H1 (cell line): ENCODE results near the gene CDH11. TPM values are rescaled to one million over a fixed set of nuclear protein-coding genes. Genes with fewer than 3 reads are reported as not detected.

ENCODE experiments used
- CTCF ChIA-PET: fragments of 300-600 bp; sonication (Branson Sonifier 250); formaldehyde crosslinking; loops from one replicate; lab custom pipeline; 2021; ENCODE audit not compliant: partially characterized antibody; lab: Charles Lee
- POLR2A ChIA-PET: fragments of 300-600 bp; sonication (Branson Sonifier 250); formaldehyde crosslinking; loops from one replicate; lab custom pipeline; 2021; ENCODE audit warnings: inconsistent platforms; ENCODE audit not compliant: partially characterized antibody; lab: Charles Lee
- DNase-seq, 2 experiments: peaks; one replicate each; pipeline versions ENCODE4 v3.0.0 to v3.0.0-alpha.2; 2010 to 2022; ENCODE audit warnings: low spot score in 2 of 2, low read depth in 1 of 2, mixed read lengths in 1 of 2
- FAIRE-seq: peaks from 2 replicates; lab custom pipeline; 2011; peaks lifted over from hg19 to GRCh38; lab: Jason Lieb, UNC
- H2AFZ ChIP-seq: 2 replicates; pipeline ENCODE4 v1.8.1; 2012; ENCODE audit warnings: low read length, inconsistent platforms
- H2AK5ac ChIP-seq: 2 replicates; pipeline ENCODE4 v1.6.1; 2013; ENCODE audit warnings: low read depth, low read length
- H2BK120ac ChIP-seq: replicated peaks from 2 replicates; pipeline ENCODE3; 2013; ENCODE audit warnings: low read depth, low read length, inconsistent platforms
- H2BK12ac ChIP-seq: 2 replicates; pipeline ENCODE4 v1.6.1; 2013; ENCODE audit warnings: low read depth, low read length
- H2BK15ac ChIP-seq: 2 replicates; pipeline ENCODE4 v1.6.1; 2013; ENCODE audit warnings: low read length
- H2BK20ac ChIP-seq: 2 replicates; pipeline ENCODE4 v1.6.1; 2013; ENCODE audit warnings: low read length
- H2BK5ac ChIP-seq: 2 replicates; pipeline ENCODE4 v1.6.1; 2013; ENCODE audit warnings: low read depth, low read length
- H3K14ac ChIP-seq: 2 replicates; pipeline ENCODE4 v1.6.1; 2013; ENCODE audit warnings: inconsistent platforms; ENCODE audit not compliant: insufficient read length
- H3K18ac ChIP-seq: 2 replicates; pipeline ENCODE4 v1.6.1; 2013; ENCODE audit warnings: low read length; ENCODE audit errors: extremely low read depth
- H3K23ac ChIP-seq: 2 replicates; pipeline ENCODE4 v1.6.1; 2013; ENCODE audit warnings: inconsistent platforms; ENCODE audit not compliant: insufficient read length
- H3K23me2 ChIP-seq: 2 replicates; pipeline ENCODE4 v1.6.1; 2013; ENCODE audit warnings: low read depth, low read length
- H3K27ac ChIP-seq: 2 replicates; pipeline ENCODE4 v1.6.1; 2011; ENCODE audit warnings: low read depth, low read length, inconsistent platforms
- H3K27me3 ChIP-seq, 4 experiments: replicated peaks in 1 of 4; 1 replicate in 1 of 4; 2 replicates in 3 of 4; pipeline versions ENCODE4 v1.6.1 to v1.8.1; 2011 to 2013; ENCODE audit warnings: low read length in 3 of 4, mild to moderate bottlenecking in 3 of 4, inconsistent platforms in 2 of 4, mixed read lengths in 2 of 4, moderate library complexity in 1 of 4; ENCODE audit not compliant: control insufficient read depth in 3 of 4, insufficient read depth in 3 of 4; ENCODE audit errors: extremely low read depth in 1 of 4
- H3K36me3 ChIP-seq, 4 experiments: 2 replicates each; pipeline versions ENCODE4 v1.6.1 to v1.8.1; 2011 to 2013; ENCODE audit warnings: mild to moderate bottlenecking in 4 of 4, low read length in 3 of 4, moderate library complexity in 2 of 4, control low read depth in 1 of 4, inconsistent platforms in 1 of 4; ENCODE audit not compliant: insufficient read depth in 4 of 4, control insufficient read depth in 2 of 4
- H3K4ac ChIP-seq: replicated peaks from 2 replicates; pipeline ENCODE3; 2013; ENCODE audit warnings: low read length, low read depth, mixed read lengths, inconsistent platforms; ENCODE audit not compliant: insufficient read length
- H3K4me1 ChIP-seq, 4 experiments: replicated peaks in 1 of 4; 1 replicate in 1 of 4; 2 replicates in 3 of 4; pipeline versions ENCODE4 v1.6.1 to v1.8.1; 2011 to 2013; ENCODE audit warnings: low read length in 3 of 4, inconsistent platforms in 2 of 4, mixed read lengths in 1 of 4; ENCODE audit not compliant: insufficient read depth in 4 of 4, control insufficient read depth in 3 of 4
- H3K4me2 ChIP-seq, 2 experiments: 2 replicates each; pipeline versions ENCODE4 v1.6.1 to v1.8.1; 2011 to 2013; ENCODE audit warnings: low read depth in 2 of 2, low read length in 2 of 2, control low read depth in 1 of 2, inconsistent platforms in 1 of 2, mild to moderate bottlenecking in 1 of 2; ENCODE audit not compliant: insufficient read depth in 1 of 2
- H3K4me3 ChIP-seq, 4 experiments: fragments of 200-600, 300-600 bp in 1 of 4; sonication (generic), shearing (Covaris generic), sonication (Bioruptor Twin) in 1 of 4; 2 replicates each; pipeline versions ENCODE4 v1.5.1 to v1.8.1; 2011 to 2016; ENCODE audit warnings: low read length in 4 of 4, low read depth in 3 of 4, control low read depth in 2 of 4, inconsistent platforms in 2 of 4, mild to moderate bottlenecking in 2 of 4, mixed read lengths in 1 of 4, moderate library complexity in 1 of 4; ENCODE audit not compliant: insufficient read depth in 2 of 4; ENCODE audit errors: extremely low read depth in 1 of 4
- H3K56ac ChIP-seq: replicated peaks from 2 replicates; pipeline ENCODE3; 2013; ENCODE audit warnings: low read depth, mild to moderate bottlenecking, mixed read lengths, low read length, inconsistent platforms; ENCODE audit not compliant: insufficient read length
- H3K79me1 ChIP-seq: 2 replicates; pipeline ENCODE4 v1.6.1; 2013; ENCODE audit warnings: low read depth, low read length, control low read depth
- H3K79me2 ChIP-seq, 2 experiments: 2 replicates each; pipeline versions ENCODE4 v1.6.1 to v1.8.1; 2012 to 2013; ENCODE audit warnings: low read length in 2 of 2, mild to moderate bottlenecking in 2 of 2, inconsistent platforms in 1 of 2; ENCODE audit not compliant: insufficient read depth in 2 of 2, control insufficient read depth in 1 of 2
- H3K9ac ChIP-seq, 4 experiments: replicated peaks in 1 of 4; 1 replicate in 1 of 4; 2 replicates in 3 of 4; pipeline versions ENCODE4 v1.6.1 to v1.8.1; 2011 to 2013; ENCODE audit warnings: low read depth in 3 of 4, low read length in 3 of 4, control low read depth in 2 of 4, mild to moderate bottlenecking in 2 of 4, moderate library complexity in 2 of 4, inconsistent platforms in 1 of 4; ENCODE audit errors: extremely low read depth in 1 of 4
- H3K9me3 ChIP-seq, 2 experiments: 2 replicates each; pipeline versions ENCODE4 v1.6.1 to v1.8.1; 2012 to 2013; ENCODE audit warnings: mild to moderate bottlenecking in 2 of 2, moderate library complexity in 2 of 2, control low read depth in 1 of 2, inconsistent platforms in 1 of 2, low read depth in 1 of 2, low read length in 1 of 2, mixed read lengths in 1 of 2; ENCODE audit not compliant: insufficient read depth in 2 of 2
- H4K20me1 ChIP-seq, 2 experiments: replicated peaks in 1 of 2; 2 replicates each; pipeline versions ENCODE3 to v1.8.1; 2011 to 2013; ENCODE audit warnings: inconsistent platforms in 2 of 2, low read length in 2 of 2, mild to moderate bottlenecking in 1 of 2; ENCODE audit not compliant: insufficient read depth in 2 of 2, control insufficient read depth in 1 of 2
- H4K5ac ChIP-seq: 2 replicates; pipeline ENCODE4 v1.6.1; 2013; ENCODE audit warnings: low read length, low read depth, mixed read lengths, inconsistent platforms; ENCODE audit not compliant: insufficient read length
- H4K8ac ChIP-seq: 2 replicates; pipeline ENCODE4 v1.8.0; 2013; ENCODE audit warnings: mild to moderate bottlenecking, moderate library complexity, low read length, inconsistent platforms; ENCODE audit not compliant: insufficient read depth; ENCODE audit errors: extremely low read depth
- H4K91ac ChIP-seq: replicated peaks from 2 replicates; pipeline ENCODE3; 2013; ENCODE audit warnings: low read length, mixed read lengths, inconsistent platforms; ENCODE audit not compliant: insufficient read length
- EZH2 ChIP-seq: fragments of 200-600 bp; sonication (generic); IDR thresholded peaks from 2 replicates; pipeline ENCODE4 v1.7.1; 2012; ENCODE audit warnings: low read depth, mild to moderate bottlenecking, moderate library complexity, low read length, inconsistent platforms; ENCODE audit not compliant: severe bottlenecking
- KDM1A ChIP-seq: fragments of 200-600, 300-600 bp; sonication (generic); IDR thresholded peaks from 2 replicates; pipeline ENCODE4 v1.7.1; 2016; ENCODE audit warnings: mild to moderate bottlenecking, low read length, borderline replicate concordance
- POLR2A ChIP-seq, 2 experiments: IDR thresholded peaks; 1 replicate in 1 of 2; 2 replicates in 1 of 2; pipeline ENCODE4 v1.6.1; 2011; ENCODE audit warnings: low read depth in 2 of 2, low read length in 2 of 2, mild to moderate bottlenecking in 2 of 2; ENCODE audit errors: control extremely low read depth in 1 of 2
- WGBS, 2 experiments: shearing (Covaris generic) in 1 of 2; methylation state at CpG; one replicate each; pipeline versions ENCODE4 v1.1.6 to v1.1.7; 2013 to 2015; ENCODE audit warnings: low lambda C conversion rate in 2 of 2, mixed read lengths in 2 of 2, inconsistent platforms in 1 of 2, low coverage in 1 of 2, missing lambda C conversion rate in 1 of 2; ENCODE audit not compliant: insufficient replicate concordance in 2 of 2, insufficient coverage in 1 of 2, insufficient read length in 1 of 2; ENCODE audit errors: extremely low coverage in 1 of 2, missing lambda C conversion rate in 1 of 2; 5-methylcytosine and 5-hydroxymethylcytosine counted together
- polyA plus RNA-seq, 7 experiments: library from polyadenylated mRNA; depleted of rRNA in 3 of 7; stranded (reverse) in 5 of 7; unstranded in 2 of 7; fragments of >200 nt in 5 of 7; fragments of 200-250 nt in 2 of 7; gene quantifications; 1 replicate in 5 of 7; 2 replicates in 1 of 7; 4 replicates in 1 of 7; pipeline versions ENCODE4 v1.2.1 to v1.2.3, GENCODE V29; 2011 to 2013; ENCODE audit warnings: missing spikeins in 2 of 7, mixed read lengths in 2 of 7
- total RNA-seq: library from RNA; stranded (reverse); fragmentation: NEBNext Ultra II Directional; extraction: Animal tissue kit (Norgen Biotek cat#: 25700); gene quantifications from 2 replicates; pipeline ENCODE4 v1.2.1, GENCODE V29; 2021

Gene CDH11
- total and polyA plus RNA-seq, 2 of the 8 experiments (the other 6 are each of a cell fraction or from before 2014, with no cell fraction given) = 3.3 to 8.4 TPM

DNA sequence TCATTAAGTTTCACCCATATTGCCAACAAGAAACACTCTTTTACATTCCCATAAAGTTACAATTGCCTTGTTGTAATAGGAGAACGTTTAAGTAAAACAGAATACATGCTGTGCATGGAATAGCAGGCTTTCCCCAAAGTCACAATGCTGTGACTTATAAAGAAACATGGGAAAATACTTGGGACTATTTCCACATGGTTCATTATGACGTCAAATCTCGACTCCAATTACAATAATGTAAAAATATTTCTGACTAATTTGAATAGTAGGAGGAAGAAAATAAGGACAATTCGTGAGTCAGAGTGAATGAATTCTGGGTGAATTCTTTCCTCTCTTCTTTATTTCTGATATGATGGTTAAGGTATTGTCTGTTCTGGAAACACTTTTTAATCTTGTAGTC is 52.8 kb downstream of the CDH11 start:
- Histone ChIP-seq H3K18ac (no peak overlapping the region), H3K79me1 (no peaks in the 10 kb centered on the region), H3K14ac (no peak overlapping the region), H3K4me3 (no peak overlapping the region), H4K8ac (no peak overlapping the region), H2BK12ac (no peak overlapping the region), H2BK15ac (no peak overlapping the region), H3K9me3 (no peaks in the 10 kb centered on the region), H3K36me3 (no peaks in the 10 kb centered on the region; a peak in 1 of 8 replicates), H3K23ac (no peak overlapping the region), H2AFZ (no peak overlapping the region), H3K9ac (no peak overlapping the region), H2BK5ac (no peak overlapping the region), H3K56ac (no peak overlapping the region), H3K27me3 (no peaks in the 10 kb centered on the region), H3K4ac (no peak overlapping the region), H3K23me2 (no peaks in the 10 kb centered on the region), H2AK5ac (no peak overlapping the region), H3K27ac (no peak overlapping the region), H2BK20ac (no peak overlapping the region), H4K20me1 (no peaks in the 10 kb centered on the region), H3K4me2 (no peak overlapping the region)
- ChIA-PET POLR2A (no interaction called here), CTCF (interaction anchor here (0.6 kb wide), 1 partner anchor 43 kb away, joined by 4 read pairs; no protein-coding TSS in a partner anchor)
- FAIRE-seq = no peak
- 74% methylated on average over 4 of the region's 4 CpGs; no CpG with 5 or more reads in 1 of the 2 experiments for WGBS, 2 experiments
- TF ChIP-seq KDM1A (no peak), EZH2 (no peak), POLR2A (IDR thresholded peaks at IDR 0.05; ENCODE audit: control extremely low read depth in 1 of 2, low read depth in 2 of 2, low read length in 2 of 2) (no peak)
- TF ChIP-seq, all 59 proteins: peak for 0
- no peak for DNase-seq
- no peaks in the 10 kb centered on the region for H3K4me1 ChIP-seq
- H3K79me2 ChIP-seq = no peaks in the 10 kb centered on the region
- no peak overlapping the region for H2BK120ac ChIP-seq
- H4K5ac ChIP-seq = no peak overlapping the region
- H4K91ac ChIP-seq = no peak overlapping the region
